H9 (cell line): Measurements from ENCODE around the gene SMIM22. TPM values are rescaled to one million over a fixed set of nuclear protein-coding genes. Genes with fewer than 3 reads are reported as not detected.

Experiments
- DNase-seq: peaks from one replicate; pipeline ENCODE4 v3.0.0-alpha.2; 2017
- H2AFZ ChIP-seq: one replicate; pipeline ENCODE4 v1.6.1; 2013; ENCODE audit warnings: mild to moderate bottlenecking, low read length, control low read depth, moderate library complexity
- H2AK5ac ChIP-seq: 2 replicates; pipeline ENCODE4 v1.6.1; 2013; ENCODE audit warnings: low read length, control low read depth, mixed read lengths; ENCODE audit not compliant: insufficient read length
- H2BK120ac ChIP-seq: one replicate; pipeline ENCODE4 v1.6.1; 2013; ENCODE audit warnings: low read depth, mild to moderate bottlenecking, low read length, control low read depth, inconsistent platforms; ENCODE audit not compliant: poor library complexity, severe bottlenecking
- H2BK12ac ChIP-seq: 2 replicates; pipeline ENCODE4 v1.6.1; 2013; ENCODE audit warnings: low read length, control low read depth, mixed read lengths, low read depth; ENCODE audit not compliant: insufficient read length
- H2BK15ac ChIP-seq: 2 replicates; pipeline ENCODE4 v1.6.1; 2013; ENCODE audit warnings: low read depth, low read length, control low read depth
- H2BK20ac ChIP-seq: one replicate; pipeline ENCODE4 v1.6.1; 2013; ENCODE audit warnings: low read depth, mild to moderate bottlenecking, low read length, control low read depth, inconsistent platforms; ENCODE audit not compliant: poor library complexity, severe bottlenecking
- H2BK5ac ChIP-seq: 2 replicates; pipeline ENCODE4 v1.6.1; 2013; ENCODE audit warnings: low read length, control low read depth, mixed read lengths; ENCODE audit not compliant: insufficient read length
- H3K14ac ChIP-seq: 2 replicates; pipeline ENCODE4 v1.6.1; 2013; ENCODE audit warnings: low read length, control low read depth; ENCODE audit not compliant: insufficient read depth
- H3K18ac ChIP-seq: 2 replicates; pipeline ENCODE4 v1.6.1; 2013; ENCODE audit warnings: low read depth, mild to moderate bottlenecking, mixed read lengths, low read length, control low read depth; ENCODE audit not compliant: insufficient read length
- H3K23ac ChIP-seq: 2 replicates; pipeline ENCODE4 v1.6.1; 2013; ENCODE audit warnings: low read length, control low read depth, mixed read lengths, low read depth; ENCODE audit not compliant: insufficient read length
- H3K23me2 ChIP-seq: 2 replicates; pipeline ENCODE4 v1.6.1; 2013; ENCODE audit warnings: low read depth, mild to moderate bottlenecking, mixed read lengths, low read length, control low read depth; ENCODE audit not compliant: insufficient read length, poor library complexity, severe bottlenecking
- H3K27ac ChIP-seq: 2 replicates; pipeline ENCODE4 v1.5.1; 2013; ENCODE audit warnings: low read length, control low read depth, mixed read lengths, low read depth; ENCODE audit not compliant: insufficient read length
- H3K27me3 ChIP-seq: 2 replicates; pipeline ENCODE4 v1.6.1; 2013; ENCODE audit warnings: low read length, control low read depth, inconsistent platforms; ENCODE audit not compliant: insufficient read depth
- H3K4ac ChIP-seq: 2 replicates; pipeline ENCODE4 v1.6.1; 2013; ENCODE audit warnings: low read depth, mild to moderate bottlenecking, control low read depth, inconsistent platforms, low read length, moderate library complexity
- H3K4me1 ChIP-seq: 2 replicates; pipeline ENCODE4 v1.6.1; 2013; ENCODE audit warnings: low read length, control low read depth, inconsistent platforms; ENCODE audit not compliant: insufficient read depth
- H3K4me2 ChIP-seq: 2 replicates; pipeline ENCODE4 v1.6.1; 2013; ENCODE audit warnings: low read length, control low read depth, mixed read lengths; ENCODE audit not compliant: insufficient read length, insufficient read depth
- H3K56ac ChIP-seq: 2 replicates; pipeline ENCODE4 v1.6.1; 2013; ENCODE audit warnings: low read depth, mild to moderate bottlenecking, mixed read lengths, low read length, control low read depth; ENCODE audit not compliant: insufficient read length
- H3K79me1 ChIP-seq: 2 replicates; pipeline ENCODE4 v1.6.1; 2013; ENCODE audit warnings: low read depth, mild to moderate bottlenecking, moderate library complexity, low read length, control low read depth, inconsistent platforms; ENCODE audit not compliant: insufficient read depth, poor library complexity, severe bottlenecking
- H3K79me2 ChIP-seq: 2 replicates; pipeline ENCODE4 v1.6.1; 2013; ENCODE audit warnings: low read length, control low read depth, inconsistent platforms; ENCODE audit not compliant: insufficient read depth
- H3K9ac ChIP-seq: 2 replicates; pipeline ENCODE4 v1.6.1; 2013; ENCODE audit warnings: low read length, control low read depth, mixed read lengths; ENCODE audit not compliant: insufficient read length; ENCODE audit errors: extremely low read depth
- H3K9me3 ChIP-seq: one replicate; pipeline ENCODE4 v1.6.1; 2013; ENCODE audit warnings: low read depth, low read length, inconsistent platforms; ENCODE audit not compliant: control insufficient read depth
- H3T11ph ChIP-seq: one replicate; pipeline ENCODE4 v1.6.1; 2013; ENCODE audit warnings: mild to moderate bottlenecking, low read length, control low read depth, inconsistent platforms
- H4K20me1 ChIP-seq: one replicate; pipeline ENCODE4 v1.6.1; 2013; ENCODE audit not compliant: control insufficient read depth, insufficient read length, insufficient read depth
- H4K5ac ChIP-seq: 2 replicates; pipeline ENCODE4 v1.6.1; 2013; ENCODE audit warnings: low read depth, mild to moderate bottlenecking, mixed read lengths, low read length, control low read depth; ENCODE audit not compliant: insufficient read length
- H4K8ac ChIP-seq: replicated peaks from 2 replicates; pipeline ENCODE4 v1.6.1; 2013; ENCODE audit warnings: low read length, control low read depth, mixed read lengths, low read depth; ENCODE audit not compliant: insufficient read length
- H4K91ac ChIP-seq: 2 replicates; pipeline ENCODE4 v1.6.1; 2013; ENCODE audit warnings: low read depth, mild to moderate bottlenecking, moderate library complexity, mixed read lengths, low read length, control low read depth; ENCODE audit not compliant: insufficient read length
- H3K27ac Mint-ChIP-seq, 3 experiments: 2 replicates in 2 of 3; 3 replicates in 1 of 3; pipeline ENCODE4 v1.8.0; 2020 to 2021; ENCODE audit warnings: mixed read lengths in 3 of 3, mild to moderate bottlenecking in 1 of 3, moderate library complexity in 1 of 3
- H3K27me3 Mint-ChIP-seq: 2 replicates; pipeline ENCODE4 v1.8.0; 2021; ENCODE audit warnings: low read depth, mild to moderate bottlenecking, moderate library complexity, mixed read lengths
- H3K36me3 Mint-ChIP-seq, 3 experiments: 2 replicates in 2 of 3; 3 replicates in 1 of 3; pipeline ENCODE4 v1.8.0; 2020 to 2021; ENCODE audit warnings: low read depth in 3 of 3, mixed read lengths in 3 of 3; ENCODE audit not compliant: insufficient read depth in 1 of 3
- H3K4me1 Mint-ChIP-seq, 2 experiments: 2 replicates each; pipeline ENCODE4 v1.8.0; 2020; ENCODE audit warnings: mixed read lengths in 2 of 2
- H3K4me3 Mint-ChIP-seq, 2 experiments: 2 replicates in 1 of 2; 3 replicates in 1 of 2; pipeline ENCODE4 v1.8.0; 2020 to 2021; ENCODE audit warnings: mild to moderate bottlenecking in 2 of 2, mixed read lengths in 2 of 2, moderate library complexity in 1 of 2
- H3K9me3 Mint-ChIP-seq, 2 experiments: 2 replicates in 1 of 2; 3 replicates in 1 of 2; pipeline ENCODE4 v1.8.0; 2020; ENCODE audit warnings: mild to moderate bottlenecking in 2 of 2, mixed read lengths in 2 of 2, moderate library complexity in 1 of 2
- CTCF ChIP-seq: fragments of 200-600 bp; sonication (generic); conservative IDR thresholded peaks from 3 replicates; pipeline ENCODE4 v1.8.0; 2021; ENCODE audit warnings: antibody characterized with exemption, mild to moderate bottlenecking
- WGBS: extraction: QIAGEN DNeasy Blood & Tissue Kit; methylation state at CpG from one replicate; pipeline ENCODE4 v1.1.7; 2013; ENCODE audit warnings: missing lambda C conversion rate, low lambda C conversion rate, mixed read lengths; ENCODE audit not compliant: insufficient read length; ENCODE audit errors: extremely low coverage; 5-methylcytosine and 5-hydroxymethylcytosine counted together
- total RNA-seq: library from RNA; stranded (reverse); gene quantifications from 2 replicates; pipeline ENCODE4 v1.2.1, GENCODE V29; 2021

Gene SMIM22
- total RNA-seq, 1 experiment from 2014 or later = not detected

DNA sequence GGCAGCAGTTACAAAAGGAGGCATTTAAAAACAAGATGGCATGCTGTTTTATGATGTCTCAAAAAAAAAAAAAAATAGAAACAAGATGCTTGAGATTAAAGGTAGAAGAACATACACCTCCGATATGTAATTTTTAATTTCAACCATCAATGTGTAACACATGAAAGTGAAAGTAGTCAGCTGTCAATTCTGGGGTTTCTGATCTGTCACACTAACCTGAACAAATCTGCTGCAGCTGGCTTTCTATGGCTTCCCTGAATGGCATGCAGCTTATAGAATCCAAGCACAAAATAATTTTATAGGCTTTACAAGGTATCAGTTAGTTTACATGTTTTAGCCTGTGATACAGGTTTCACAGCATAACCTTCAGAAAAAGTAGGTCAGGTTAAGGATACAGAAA is 38.4 kb downstream of the SMIM22 start:
- DNase-seq = no peak
- no peak overlapping the region for H2AFZ ChIP-seq
- H3K4ac ChIP-seq = no peak overlapping the region
- no peak overlapping the region for H3K27ac Mint-ChIP-seq
- no peak overlapping the region for H4K5ac ChIP-seq
- H3K23me2 ChIP-seq = no peaks in the 10 kb centered on the region
- H2AK5ac ChIP-seq = no peak overlapping the region
- no peak overlapping the region for H3K27ac ChIP-seq
- H3K27me3 ChIP-seq = no peaks in the 10 kb centered on the region
- H3K9me3 Mint-ChIP-seq = no peaks in the 10 kb centered on the region
- no peak overlapping the region for H3K4me3 Mint-ChIP-seq
- no peak overlapping the region for H2BK15ac ChIP-seq
- H3K4me2 ChIP-seq = no peak overlapping the region
- no peak overlapping the region for H2BK120ac ChIP-seq
- no peaks in the 10 kb centered on the region for H4K20me1 ChIP-seq
- H3K79me2 ChIP-seq = peaks cover 3% of the 10 kb centered on the region; the same call in 1 of the 2 replicates
- no peaks in the 10 kb centered on the region for H3K79me1 ChIP-seq
- H3K4me1 ChIP-seq = no peaks in the 10 kb centered on the region
- H3K9me3 ChIP-seq = no peaks in the 10 kb centered on the region
- no peaks in the 10 kb centered on the region for H3K4me1 Mint-ChIP-seq
- H3K14ac ChIP-seq = no peak overlapping the region
- H3K56ac ChIP-seq = no peak overlapping the region
- H3K9ac ChIP-seq = no peak overlapping the region
- no CpG with 5 or more reads among the region's 1 CpG for WGBS
- H3K18ac ChIP-seq = no peak overlapping the region
- H2BK12ac ChIP-seq = no peak overlapping the region
- no peak for TF ChIP-seq CTCF
- no peak overlapping the region for H2BK20ac ChIP-seq
- H2BK5ac ChIP-seq = no peak overlapping the region
- H3K27me3 Mint-ChIP-seq = no peaks in the 10 kb centered on the region
- H4K91ac ChIP-seq = no peak overlapping the region
- H3T11ph ChIP-seq = no peak overlapping the region
- H4K8ac ChIP-seq = no peak overlapping the region
- no peak overlapping the region for H3K23ac ChIP-seq
- peaks cover 25 to 69% (median 55%) of the 10 kb centered on the region in 3 experiments; a peak in 6 of 7 replicates for H3K36me3 Mint-ChIP-seq
